GM10847 (cell line): ENCODE results near the gene RFC4.

Experiments
- POLR2A ChIP-seq: IDR thresholded peaks from 2 replicates; pipeline ENCODE4 v1.6.1; 2011; ENCODE audit not compliant: insufficient read length; ENCODE audit errors: extremely low read depth

RFC4 gene

GRCh38 chr3:186828340-186828739, 22.1 kb upstream of the RFC4 start:
- TF ChIP-seq POLR2A = no peak

GRCh38 chr3:186826976-186827857, 20.9 kb upstream of the RFC4 start:
- TF ChIP-seq POLR2A = no peak

- TF ChIP-seq POLR2A = no peak
Measured at GRCh38 chr3:186826410-186826975, 20.2 kb upstream of the RFC4 start.

- TF ChIP-seq POLR2A = no peak
Measured at GRCh38 chr3:186825872-186826409, 19.7 kb upstream of the RFC4 start.

GRCh38 chr3:186825294-186825821, 19.1 kb upstream of the RFC4 start:
- TF ChIP-seq POLR2A = no peak

GRCh38 chr3:186824430-186825139, 18.3 kb upstream of the RFC4 start:
- TF ChIP-seq POLR2A = no peak

- no peak for TF ChIP-seq POLR2A
Measured at GRCh38 chr3:186823386-186823785, 17.1 kb upstream of the RFC4 start.

- TF ChIP-seq POLR2A = no peak
Measured at GRCh38 chr3:186821429-186822387, 15.4 kb upstream of the RFC4 start.

- TF ChIP-seq POLR2A = no peak
Measured at GRCh38 chr3:186818956-186819355, 12.7 kb upstream of the RFC4 start.

GRCh38 chr3:186818516-186818915, 12.2 kb upstream of the RFC4 start:
- TF ChIP-seq POLR2A = no peak

GRCh38 chr3:186815435-186815834, 9.2 kb upstream of the RFC4 start:
- TF ChIP-seq POLR2A = no peak

- no peak for TF ChIP-seq POLR2A
Measured at GRCh38 chr3:186814100-186814499, 7.8 kb upstream of the RFC4 start.

GRCh38 chr3:186810336-186810996, 4.2 kb upstream of the RFC4 start:
- TF ChIP-seq POLR2A = no peak

- TF ChIP-seq POLR2A = no peak
Measured at GRCh38 chr3:186807231-186807630, 949 bp upstream of the RFC4 start.

GRCh38 chr3:186802701-186803100, 3.6 kb downstream of the RFC4 start:
- no peak for TF ChIP-seq POLR2A
